Endothelial cell of umbilical vein (primary cell): Measurements from ENCODE around the gene ZNRF1. TPM values are rescaled to one million over a fixed set of nuclear protein-coding genes. Genes with fewer than 3 reads are reported as not detected.

Source experiments
- BruUV-seq: library from RNA; stranded (reverse); fragments of 400-500 nt; replicated peaks from 2 replicates; lab custom pipeline; 2021; lab: Mats Ljungman, UMichigan
- CTCF ChIA-PET: fragments of 300-600, 350-600 bp; sonication (Branson Sonifier 250); formaldehyde crosslinking; loops from one replicate; lab custom pipeline; 2021; ENCODE audit warnings: antibody characterized with exemption, inconsistent platforms; lab: Charles Lee
- POLR2A ChIA-PET: fragments of 300-600, 350-600 bp; sonication (Branson Sonifier 250); formaldehyde crosslinking; loops from one replicate; lab custom pipeline; 2021; ENCODE audit warnings: antibody characterized with exemption, inconsistent platforms; lab: Charles Lee
- DNase-seq: peaks from one replicate; pipeline ENCODE4 v3.0.0-alpha.2; 2011; ENCODE audit warnings: low read depth, low spot score
- FAIRE-seq: peaks from 2 replicates; lab custom pipeline; 2011; peaks lifted over from hg19 to GRCh38; lab: Jason Lieb, UNC
- H2AFZ ChIP-seq: 2 replicates; pipeline ENCODE4 v1.6.0; 2012; ENCODE audit warnings: low read depth, low read length, control low read depth, inconsistent platforms
- H3K27ac ChIP-seq: 2 replicates; pipeline ENCODE4 v1.5.1; 2011; ENCODE audit warnings: low read depth, mild to moderate bottlenecking, control low read depth, low read length, moderate library complexity; ENCODE audit not compliant: insufficient read depth
- H3K27me3 ChIP-seq, 2 experiments: 2 replicates each; pipeline versions ENCODE4 v1.6.0 to v1.6.1; 2011; ENCODE audit warnings: low read length in 2 of 2, mixed read lengths in 1 of 2; ENCODE audit not compliant: control insufficient read depth in 2 of 2, insufficient read depth in 2 of 2
- H3K36me3 ChIP-seq, 2 experiments: 2 replicates in 1 of 2; 3 replicates in 1 of 2; pipeline ENCODE4 v1.5.1; 2011; ENCODE audit warnings: low read length in 2 of 2, mild to moderate bottlenecking in 1 of 2, moderate library complexity in 1 of 2; ENCODE audit not compliant: control insufficient read depth in 2 of 2, insufficient read depth in 2 of 2; ENCODE audit errors: extremely low read depth in 1 of 2
- H3K4me1 ChIP-seq: 3 replicates; pipeline ENCODE4 v1.5.1; 2011; ENCODE audit warnings: mild to moderate bottlenecking, low read length; ENCODE audit not compliant: control insufficient read depth, insufficient read depth; ENCODE audit errors: extremely low read depth
- H3K4me2 ChIP-seq: 2 replicates; pipeline ENCODE4 v1.6.1; 2011; ENCODE audit warnings: low read length, control low read depth, mixed read lengths; ENCODE audit not compliant: insufficient read depth
- H3K4me3 ChIP-seq, 3 experiments: fragments of 200-600 bp in 1 of 3; sonication (generic), shearing (Covaris generic) in 1 of 3; replicated peaks in 1 of 3; 2 replicates each; pipeline ENCODE4 v1.5.1; 2011 to 2016; ENCODE audit warnings: control low read depth in 3 of 3, low read length in 3 of 3, mild to moderate bottlenecking in 2 of 3, inconsistent platforms in 1 of 3, low read depth in 1 of 3, moderate library complexity in 1 of 3; ENCODE audit not compliant: insufficient read depth in 1 of 3
- H3K79me2 ChIP-seq: 2 replicates; pipeline ENCODE4 v1.6.0; 2012; ENCODE audit warnings: low read length, inconsistent platforms; ENCODE audit not compliant: control insufficient read depth, insufficient read depth
- H3K9ac ChIP-seq: replicated peaks from 2 replicates; pipeline ENCODE3; 2011; ENCODE audit warnings: low read length, control low read depth; ENCODE audit not compliant: insufficient read depth; ENCODE audit errors: extremely low read depth
- H3K9me1 ChIP-seq: replicated peaks from 3 replicates; pipeline ENCODE4 v1.6.0; 2011; ENCODE audit warnings: mild to moderate bottlenecking, low read length; ENCODE audit not compliant: control insufficient read depth, insufficient read depth; ENCODE audit errors: extremely low read depth
- H3K9me3 ChIP-seq: replicated peaks from 2 replicates; pipeline ENCODE4 v1.5.1; 2012; ENCODE audit warnings: low read length, inconsistent platforms; ENCODE audit not compliant: control insufficient read depth, insufficient read depth
- H4K20me1 ChIP-seq: replicated peaks from 2 replicates; pipeline ENCODE3; 2011; ENCODE audit warnings: mild to moderate bottlenecking, low read length; ENCODE audit not compliant: control insufficient read depth, insufficient read depth; ENCODE audit errors: extremely low read depth
- EZH2 ChIP-seq: IDR thresholded peaks from 2 replicates; pipeline ENCODE4 v1.6.1; 2012; ENCODE audit warnings: borderline replicate concordance, low read depth, mild to moderate bottlenecking, moderate library complexity, low read length, inconsistent platforms; ENCODE audit not compliant: severe bottlenecking
- FOS ChIP-seq: IDR thresholded peaks from 2 replicates; pipeline ENCODE4 v1.6.1; 2011; ENCODE audit warnings: mild to moderate bottlenecking, low read length, moderate library complexity, borderline replicate concordance; ENCODE audit not compliant: insufficient read depth
- GATA2 ChIP-seq: IDR thresholded peaks from 2 replicates; pipeline ENCODE4 v1.7.0; 2011; ENCODE audit warnings: low read depth, mild to moderate bottlenecking, moderate library complexity, mixed read lengths, low read length; ENCODE audit not compliant: insufficient read length, insufficient read depth
- JUN ChIP-seq: IDR thresholded peaks from 2 replicates; pipeline ENCODE4 v1.6.1; 2011; ENCODE audit warnings: borderline replicate concordance, low read depth; ENCODE audit not compliant: insufficient read length, insufficient read depth
- MYC ChIP-seq: IDR thresholded peaks from one replicate; pipeline ENCODE4 v1.6.1; 2011; ENCODE audit warnings: mild to moderate bottlenecking, low read depth, low read length
- POLR2A ChIP-seq: IDR thresholded peaks from 2 replicates; pipeline ENCODE4 v1.6.1; 2012; ENCODE audit warnings: low read depth, mild to moderate bottlenecking, control low read depth, low read length
- POLR2AphosphoS5 ChIP-seq: IDR thresholded peaks from 2 replicates; pipeline ENCODE4 v1.6.1; 2012; ENCODE audit warnings: low read depth, mild to moderate bottlenecking, control low read depth, low read length, moderate library complexity; ENCODE audit not compliant: insufficient read depth
- dilution Hi-C: fragments of 300-500 bp; cut with MboI; formaldehyde crosslinking; loops from one replicate; pipeline ENCODE4 v1.15.0; 2019; ENCODE audit warnings: low sequenced_read_pairs; ENCODE audit not compliant: extremely low pct_ligation_motif_present
- intact Hi-C: fragments of 100-400 bp; cut with micrococcal nuclease; formaldehyde crosslinking; loops from one replicate; pipeline ENCODE4 v1.10.0; 2022
- polyA plus RNA-seq, 4 experiments: library from polyadenylated mRNA; depleted of rRNA in 3 of 4; stranded (reverse) in 3 of 4; unstranded in 1 of 4; fragments of >200 nt; gene quantifications; 2 replicates each; pipeline versions ENCODE4 v1.2.1 to v1.2.3, GENCODE V29; 2011 to 2012; ENCODE audit warnings: missing spikeins in 1 of 4
- total RNA-seq: library from RNA; stranded (reverse); gene quantifications from 2 replicates; pipeline ENCODE4 v1.2.3, GENCODE V29; 2021
- TF ChIP-seq, protein P1 (sequence below), 2 donors: IDR thresholded peaks; 1 replicate in 1 of 2; 2 replicates in 1 of 2; pipeline ENCODE4 v1.5.1; 2011; ENCODE audit warnings: low read length in 2 of 2, mild to moderate bottlenecking in 2 of 2, moderate library complexity in 2 of 2, control low read depth in 1 of 2, inconsistent platforms in 1 of 2, low read depth in 1 of 2; ENCODE audit not compliant: insufficient read depth in 1 of 2; ENCODE audit errors: extremely low read depth in 1 of 2
- TF ChIP-seq, protein P2 (sequence below): IDR thresholded peaks from 2 replicates; pipeline ENCODE4 v1.6.1; 2011; ENCODE audit not compliant: insufficient read depth, insufficient read length

The ZNRF1 gene
- total and polyA plus RNA-seq, 2 donors (not counting 3 experiments of a cell fraction or from before 2014, with no cell fraction given) = 23.7 to 34.9 TPM

- Histone ChIP-seq H3K4me2 (no peak overlapping the region), H3K9ac (no peak overlapping the region), H3K4me3 (no peak overlapping the region), H3K9me3 (no peaks in the 10 kb centered on the region), H3K36me3 (peaks cover 0 to 3% of the 10 kb centered on the region in 2 experiments), H3K4me1 (peaks cover 23% of the 10 kb centered on the region), H2AFZ (no peak overlapping the region), H4K20me1 (no peaks in the 10 kb centered on the region), H3K9me1 (no peaks in the 10 kb centered on the region), H3K79me2 (no peaks in the 10 kb centered on the region), H3K27me3 (no peaks in the 10 kb centered on the region), H3K27ac (no peak overlapping the region)
- CTCF ChIA-PET = no interaction called here
- no peak for FAIRE-seq
- dilution Hi-C loops (no loop called here), intact Hi-C loops (no loop called here)
- TF ChIP-seq FOS = no peak
- TF ChIP-seq EZH2 = no peak
- TF ChIP-seq POLR2AphosphoS5 = no peak
- no peak for TF ChIP-seq JUN
- TF ChIP-seq GATA2 = no peak
- TF ChIP-seq, protein P1, sequence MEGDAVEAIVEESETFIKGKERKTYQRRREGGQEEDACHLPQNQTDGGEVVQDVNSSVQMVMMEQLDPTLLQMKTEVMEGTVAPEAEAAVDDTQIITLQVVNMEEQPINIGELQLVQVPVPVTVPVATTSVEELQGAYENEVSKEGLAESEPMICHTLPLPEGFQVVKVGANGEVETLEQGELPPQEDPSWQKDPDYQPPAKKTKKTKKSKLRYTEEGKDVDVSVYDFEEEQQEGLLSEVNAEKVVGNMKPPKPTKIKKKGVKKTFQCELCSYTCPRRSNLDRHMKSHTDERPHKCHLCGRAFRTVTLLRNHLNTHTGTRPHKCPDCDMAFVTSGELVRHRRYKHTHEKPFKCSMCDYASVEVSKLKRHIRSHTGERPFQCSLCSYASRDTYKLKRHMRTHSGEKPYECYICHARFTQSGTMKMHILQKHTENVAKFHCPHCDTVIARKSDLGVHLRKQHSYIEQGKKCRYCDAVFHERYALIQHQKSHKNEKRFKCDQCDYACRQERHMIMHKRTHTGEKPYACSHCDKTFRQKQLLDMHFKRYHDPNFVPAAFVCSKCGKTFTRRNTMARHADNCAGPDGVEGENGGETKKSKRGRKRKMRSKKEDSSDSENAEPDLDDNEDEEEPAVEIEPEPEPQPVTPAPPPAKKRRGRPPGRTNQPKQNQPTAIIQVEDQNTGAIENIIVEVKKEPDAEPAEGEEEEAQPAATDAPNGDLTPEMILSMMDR (IDR thresholded peaks at IDR 0.05; ENCODE audit: extremely low read depth in 1 of 2, insufficient read depth in 1 of 2, low read depth in 1 of 2, low read length in 2 of 2) = no peak
- TF ChIP-seq, protein P2, sequence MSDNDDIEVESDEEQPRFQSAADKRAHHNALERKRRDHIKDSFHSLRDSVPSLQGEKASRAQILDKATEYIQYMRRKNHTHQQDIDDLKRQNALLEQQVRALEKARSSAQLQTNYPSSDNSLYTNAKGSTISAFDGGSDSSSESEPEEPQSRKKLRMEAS = no peak
- TF ChIP-seq MYC = no peak
- no peak for TF ChIP-seq POLR2A
- no TSS peak for BruUV-seq
- POLR2A ChIA-PET = no interaction called here
- DNase-seq = no peak
These were observed 105.2 kb downstream of the ZNRF1 start for GRCh38 chr16:75103994-75104393.
